Activated CD4-positive, alpha-beta T cell treated with anti-CD3 and anti-CD28 coated beads, Interleukin-2, amount 50 U/mL, for 4 hours (primary cell): ENCODE measurements around the gene MAP2K7.
"Not testable (repeated sequence)": the region's sequence is repeated elsewhere in the genome, so short reads cannot be mapped to it uniquely, and the experiment has no call there.

Source experiments
- DNase-seq, 2 experiments: peaks; one replicate each; pipeline ENCODE4 v3.0.0-alpha.2; 2020

MAP2K7 gene

GRCh38 chr19:7920519-7921301 is 17.0 kb downstream of the MAP2K7 start:
- DNase-seq, result peak; percentile 100

- DNase-seq, result no peak
Observed at GRCh38 chr19:7921302-7921966, 17.8 kb downstream of the MAP2K7 start.

DNA sequence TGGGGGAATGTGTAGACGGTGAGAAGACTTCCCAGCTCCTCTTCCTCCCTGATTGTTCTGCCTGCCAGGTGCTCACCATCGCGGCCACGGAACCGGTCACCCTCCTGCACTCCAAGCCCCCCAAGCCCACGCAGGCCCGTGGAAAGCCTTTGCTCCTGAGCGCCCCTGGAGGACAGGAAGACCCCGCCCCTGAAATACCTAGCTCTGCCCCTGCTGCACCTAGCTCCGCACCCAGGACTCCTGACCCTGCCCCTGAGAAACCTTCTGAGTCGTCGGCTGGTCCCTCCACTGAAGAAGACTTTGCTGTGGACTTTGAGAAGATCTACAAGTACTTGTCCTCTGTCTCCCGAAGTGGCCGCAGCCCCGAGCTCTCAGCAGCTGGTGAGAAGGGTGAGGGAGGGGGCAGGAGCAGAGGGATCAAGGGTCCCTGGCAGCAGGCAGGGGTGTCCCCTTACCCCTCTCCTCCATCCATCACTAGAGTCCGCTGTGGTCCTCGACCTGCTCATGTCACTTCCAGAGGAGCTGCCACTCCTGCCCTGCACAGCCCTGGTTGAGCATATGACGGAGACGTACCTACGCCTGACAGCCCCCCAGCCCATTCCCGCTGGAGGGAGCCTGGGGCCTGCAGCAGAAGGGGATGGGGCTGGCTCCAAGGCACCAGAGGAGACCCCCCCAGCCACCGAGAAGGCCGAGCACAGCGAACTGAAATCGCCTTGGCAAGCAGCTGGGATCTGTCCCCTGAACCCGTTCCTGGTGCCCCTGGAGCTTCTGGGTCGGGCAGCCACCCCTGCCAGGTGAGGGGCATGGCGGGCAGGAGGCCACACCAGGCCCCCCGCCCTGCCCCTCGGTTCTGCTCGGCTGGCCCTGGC is 18.5 kb downstream of the MAP2K7 start:
- DNase-seq, result no peak

- no peak for DNase-seq
Observed at GRCh38 chr19:7922836-7923195, 19.1 kb downstream of the MAP2K7 start.

GRCh38 chr19:7923295-7924191 is 19.9 kb downstream of the MAP2K7 start:
- no peak for DNase-seq

- DNase-seq, result no peak
Observed at GRCh38 chr19:7924241-7924640, 20.6 kb downstream of the MAP2K7 start.

- no peak for DNase-seq
Observed at GRCh38 chr19:7924651-7925170, 21.0 kb downstream of the MAP2K7 start.

- DNase-seq, result peak; percentile 68 to 73
Observed at GRCh38 chr19:7925171-7925851, 21.6 kb downstream of the MAP2K7 start.

DNA sequence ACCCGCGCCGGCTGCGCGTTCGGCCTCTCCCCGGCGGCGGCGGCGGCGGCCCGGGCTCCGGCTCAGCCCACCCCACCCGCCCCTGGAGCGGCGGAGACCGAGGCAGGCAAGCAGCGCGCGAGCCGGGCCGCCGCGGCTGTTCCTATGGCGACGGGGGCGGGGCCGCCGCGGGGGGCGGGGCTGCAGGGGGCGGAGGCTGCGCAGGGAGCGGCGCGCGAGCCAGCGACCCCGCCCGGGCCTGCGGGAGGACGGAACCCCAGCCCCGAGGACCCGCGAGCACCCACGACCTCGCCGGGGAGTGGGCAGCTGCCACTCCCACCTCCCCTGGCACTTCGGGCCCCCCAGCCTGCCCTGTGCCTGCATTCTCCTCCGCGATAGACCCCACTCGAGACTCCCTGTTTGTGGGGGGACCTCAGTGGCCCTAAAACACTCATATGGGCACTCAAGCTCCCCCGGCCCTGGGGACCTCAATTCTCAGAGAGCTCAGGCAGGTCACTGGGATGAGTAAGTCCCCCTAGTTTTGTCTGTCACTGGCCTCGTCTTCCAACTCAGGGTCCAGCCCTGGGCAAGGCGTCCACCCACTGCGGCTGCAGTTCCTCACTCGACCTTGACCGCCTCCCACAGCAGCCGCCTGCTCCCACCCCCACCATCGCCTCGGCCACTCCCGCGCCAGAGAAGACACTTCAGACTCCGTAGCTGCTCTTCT is 22.5 kb downstream of the MAP2K7 start, which contains the start of gene CTXN1:
TSS of gene CTXN1 (minus strand) at position 115 of the 706 bp plus-strand sequence. CDS start 597 bp downstream, outside the sequence.
- peak; percentile 72 to 75 for DNase-seq

DNA sequence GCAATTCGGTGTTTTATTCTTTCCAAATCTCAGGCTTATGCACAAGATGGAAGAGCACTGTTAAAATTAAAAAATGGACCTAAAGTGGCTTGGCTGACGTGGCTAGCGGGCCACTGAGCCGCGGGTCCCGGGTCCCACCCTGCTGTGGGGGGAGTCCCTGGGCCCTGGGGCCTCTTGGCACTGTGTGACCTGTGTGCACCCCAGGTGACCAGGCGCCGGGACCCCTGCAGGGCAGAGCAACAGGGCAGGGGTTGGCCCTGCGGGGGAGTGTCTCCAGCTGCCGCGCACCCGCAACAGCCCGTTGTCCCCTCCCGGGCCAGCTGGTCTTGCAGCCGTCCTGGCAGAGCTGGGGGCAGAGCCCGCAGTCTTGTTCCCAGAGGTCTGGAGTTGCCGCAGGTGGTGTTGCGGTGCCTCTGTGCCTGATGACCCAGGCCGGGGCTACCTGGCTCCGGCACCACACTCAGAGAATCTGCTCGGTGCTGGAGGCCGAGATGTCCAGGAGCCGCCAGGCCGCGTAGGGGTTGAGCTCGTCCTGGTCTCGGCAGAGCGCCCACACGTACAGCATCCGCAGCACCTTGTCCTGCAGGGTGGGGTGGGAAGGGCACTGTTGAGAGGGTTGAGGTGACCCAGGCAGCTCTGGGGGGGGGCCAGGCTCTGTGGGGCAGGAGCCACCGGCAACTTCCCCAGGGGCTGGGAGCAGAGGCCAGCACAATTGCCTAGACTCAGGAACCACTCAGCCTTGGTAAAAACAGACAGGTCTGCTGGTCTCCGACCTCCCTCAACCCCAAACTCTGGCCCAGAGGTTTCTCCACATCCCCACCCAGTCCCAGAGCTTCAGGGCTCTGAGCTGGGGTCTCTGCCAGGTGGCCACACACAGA is 23.3 kb downstream of the MAP2K7 start:
- no peak for DNase-seq

- DNase-seq, result no peak
Observed at GRCh38 chr19:7927605-7928333, 24.1 kb downstream of the MAP2K7 start.

GRCh38 chr19:7928334-7928706 is 24.6 kb downstream of the MAP2K7 start:
- DNase-seq, result no peak

DNA sequence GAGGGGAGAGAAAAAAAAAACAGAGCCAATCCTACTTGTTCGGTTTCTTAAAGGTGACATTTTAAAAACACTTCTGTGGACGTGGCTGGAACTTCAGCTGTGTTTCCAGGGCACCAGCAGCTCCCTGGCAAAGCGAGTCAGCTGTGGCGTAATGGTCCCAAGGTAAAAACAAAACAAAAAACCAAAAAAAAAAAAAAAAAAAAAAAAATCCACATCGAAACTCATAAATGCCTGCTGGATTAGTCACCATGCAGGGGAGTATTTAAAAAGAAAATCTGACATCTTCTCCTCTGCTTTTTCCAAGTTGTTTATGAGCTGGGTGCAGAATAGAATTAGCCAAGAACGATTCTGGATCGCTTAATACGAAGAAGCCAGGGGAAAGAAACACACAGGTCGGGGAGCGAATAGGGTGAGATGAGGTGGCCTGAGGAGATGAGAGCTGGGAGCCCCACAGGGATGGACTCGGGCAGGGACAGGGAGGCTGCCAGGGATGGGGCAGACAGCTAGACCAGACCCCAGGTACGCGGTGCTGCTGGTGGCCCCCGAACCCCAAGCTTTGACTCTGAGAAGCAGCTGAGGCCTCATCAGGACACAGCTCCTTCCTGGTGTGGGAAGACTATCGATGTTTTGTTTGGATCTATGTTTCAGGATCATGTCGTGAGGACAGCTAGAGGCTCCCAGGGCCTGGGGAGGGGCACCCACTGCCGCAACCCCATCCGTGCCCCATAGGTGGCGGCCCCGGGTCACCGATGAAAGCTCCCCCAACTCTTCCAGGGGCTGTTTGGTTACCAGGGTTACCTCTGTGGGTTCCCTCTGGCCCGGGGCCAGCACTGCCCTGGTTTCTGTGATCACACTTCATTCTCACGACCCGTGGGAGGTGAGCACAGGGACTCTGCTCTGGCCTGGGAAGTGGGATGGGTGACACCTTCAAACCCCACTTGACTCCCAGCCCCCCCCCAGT is 25.3 kb downstream of the MAP2K7 start:
- DNase-seq, result peak; percentile 51

DNA sequence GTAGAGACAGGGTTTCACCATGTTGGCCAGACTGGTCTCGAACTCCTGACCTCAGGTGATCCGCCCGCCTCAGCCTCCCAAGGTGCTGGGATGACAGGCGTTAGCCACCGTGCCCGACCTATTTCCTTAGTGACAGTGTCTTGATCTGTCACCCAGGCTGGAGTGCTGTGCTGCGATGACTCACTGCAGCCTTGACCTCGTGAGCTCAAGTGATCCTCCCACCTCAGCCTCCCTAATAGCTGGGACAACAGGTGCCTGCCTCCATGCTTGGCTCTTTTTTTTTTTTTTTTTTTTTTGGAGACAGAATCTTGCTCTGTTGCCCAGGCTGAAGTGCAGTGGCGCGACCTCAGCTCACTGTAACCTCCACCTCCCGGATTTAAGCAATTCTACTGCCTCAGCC is 26.4 kb downstream of the MAP2K7 start:
- DNase-seq, result not testable (repeated sequence)

DNA sequence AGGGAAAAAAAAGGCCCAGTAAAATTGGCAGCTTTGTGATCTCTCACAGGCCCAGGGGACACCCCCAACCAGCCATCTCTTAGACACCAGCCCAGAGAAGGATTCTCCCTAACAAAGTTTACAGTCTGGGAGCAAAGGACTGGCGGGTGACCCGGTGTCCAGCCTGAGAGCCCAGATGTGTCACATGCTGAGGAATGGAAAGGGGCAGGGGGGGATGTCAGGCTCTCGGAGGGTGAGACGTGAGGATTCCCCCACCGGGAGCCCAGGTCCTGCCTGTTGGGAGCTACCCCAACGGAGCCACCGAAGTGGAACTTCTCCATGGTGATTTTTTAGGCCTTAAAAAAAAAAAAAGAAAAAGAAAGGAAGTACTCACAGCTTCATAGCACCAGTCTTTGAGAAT is 27.1 kb downstream of the MAP2K7 start:
- no peak for DNase-seq

DNA sequence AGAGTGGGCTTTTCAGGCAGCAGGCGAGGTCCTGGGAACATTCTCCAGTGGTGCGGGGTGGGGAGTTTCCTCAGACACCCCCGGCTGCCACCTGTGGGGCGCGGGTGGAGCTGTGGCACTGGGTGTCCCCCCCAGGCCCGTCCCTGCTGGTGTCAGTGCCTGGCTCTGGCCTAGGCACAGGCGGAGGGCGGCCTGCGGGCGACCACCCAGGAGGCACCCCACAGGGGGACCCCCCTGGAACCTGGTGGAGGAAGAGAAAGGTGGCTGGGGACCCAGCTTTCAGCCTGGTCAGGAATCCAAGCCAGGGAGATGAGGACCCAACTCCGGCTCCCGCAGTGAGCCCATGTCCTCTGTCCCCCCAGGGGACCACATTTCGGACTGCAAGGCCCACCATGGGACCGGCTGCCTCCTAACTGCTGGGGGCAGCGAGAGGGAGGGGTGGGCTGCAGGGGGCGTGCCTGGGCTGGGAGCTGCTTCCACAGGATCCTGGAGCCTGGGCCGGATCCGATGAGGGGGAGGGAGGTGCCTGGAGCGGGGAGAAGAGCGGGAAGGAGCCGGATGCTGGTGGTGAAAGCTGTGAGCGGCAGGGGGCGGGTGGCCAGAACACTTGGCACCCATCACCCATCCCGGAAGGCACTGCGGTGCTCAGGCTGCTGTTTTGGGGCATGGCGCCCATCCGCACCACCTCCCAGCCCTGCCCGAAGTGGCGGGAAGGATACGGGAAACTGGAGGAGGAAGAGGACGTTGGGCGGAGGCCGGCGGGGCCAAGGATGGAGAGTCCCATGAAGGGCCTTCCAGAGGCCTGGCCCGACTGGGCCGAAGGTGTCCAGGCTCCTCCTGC is 27.8 kb downstream of the MAP2K7 start:
- DNase-seq, result no peak
